Muscle of leg (tissue), 16 donors: ENCODE measurements around the gene C19orf18. TPM values are rescaled to one million over a fixed set of nuclear protein-coding genes. Genes with fewer than 3 reads are reported as not detected.
"Not testable (repeated sequence)": the region's sequence is repeated elsewhere in the genome, so short reads cannot be mapped to it uniquely, and the experiment has no call there.

ENCODE experiments used
- DNase-seq: peaks from one replicate; pipeline ENCODE4 v3.0.0; 2013
- H3K27ac ChIP-seq: one replicate; pipeline ENCODE4 v1.5.1; 2013; ENCODE audit warnings: mild to moderate bottlenecking, low read length, control low read depth
- H3K27me3 ChIP-seq: one replicate; pipeline ENCODE4 v1.6.1; 2013; ENCODE audit warnings: low read length; ENCODE audit not compliant: control insufficient read depth, insufficient read depth
- H3K36me3 ChIP-seq: one replicate; pipeline ENCODE4 v1.6.1; 2013; ENCODE audit warnings: low read length; ENCODE audit not compliant: control insufficient read depth, insufficient read depth
- H3K4me1 ChIP-seq: one replicate; pipeline ENCODE4 v1.6.1; 2013; ENCODE audit warnings: low read length; ENCODE audit not compliant: control insufficient read depth, insufficient read depth
- H3K4me3 ChIP-seq: one replicate; pipeline ENCODE4 v1.5.1; 2013; ENCODE audit warnings: low read length, control low read depth
- H3K9me3 ChIP-seq: replicated peaks from 2 replicates; pipeline ENCODE4 v1.6.1; 2013; ENCODE audit warnings: low read depth, low read length; ENCODE audit not compliant: control insufficient read depth
- WGBS: methylation state at CpG from one replicate; pipeline ENCODE4 v1.1.5; 2013; ENCODE audit warnings: missing lambda C conversion rate; ENCODE audit not compliant: insufficient coverage; 5-methylcytosine and 5-hydroxymethylcytosine counted together
- long read RNA-seq, 11 donors: transcript quantifications; one replicate each; lab custom pipeline, GENCODE V29; 2026
- polyA plus RNA-seq, 8 donors: library from polyadenylated mRNA; unstranded; fragments of 120-200 nt; gene quantifications; one replicate each; pipeline versions ENCODE4 v1.2.1 to v1.2.3, GENCODE V29; 2013; ENCODE audit warnings: inconsistent platforms in 1 of 8, low replicate concordance in 1 of 8; ENCODE audit not compliant: insufficient read length in 8 of 8, insufficient read depth in 1 of 8
- total RNA-seq: library from RNA; stranded (reverse); fragments of 120-200 nt; gene quantifications from one replicate; pipeline ENCODE4 v1.2.4, GENCODE V29; 2013

Gene C19orf18
- total RNA-seq: 0.89 TPM
- polyA plus RNA-seq: 1 to 10 TPM in 4 of 8 donors, under 1 TPM in 4; 0.31 to 2.4 (median 1.00) TPM
- long read RNA-seq, donor 1: 0 reads
- long read RNA-seq, donor 2: 0 reads
- long read RNA-seq, donor 3: 0 reads
- long read RNA-seq, donor 4: 0 reads
- long read RNA-seq, donor 5: 0 reads
- long read RNA-seq, donor 6: 0 reads
- long read RNA-seq, donor 7: 0 reads
- long read RNA-seq, donor 8: 0 reads
- long read RNA-seq, donor 9: 0 reads
- long read RNA-seq, donor 10: 0 reads
- long read RNA-seq, donor 11: 0 reads

DNA sequence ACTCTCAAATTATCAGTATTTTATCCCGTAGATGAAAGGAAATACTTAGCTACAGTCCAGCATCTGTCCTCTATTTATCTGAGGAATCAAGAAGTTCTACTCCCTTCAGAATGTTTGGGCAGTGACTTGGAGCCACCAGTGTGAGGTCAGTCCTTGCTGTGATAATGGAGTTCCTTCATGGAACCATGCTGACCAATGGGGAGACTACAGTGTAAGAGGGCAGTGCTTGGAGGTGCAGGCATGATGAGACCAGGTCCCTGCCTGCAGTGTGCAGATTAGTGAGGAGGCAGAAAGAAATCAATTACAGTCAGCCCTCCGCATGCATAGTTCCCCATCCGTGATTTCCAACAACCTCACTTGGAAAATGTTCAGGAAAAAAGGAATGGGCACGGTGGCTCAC is at the start of gene C19orf18:
TSS of gene C19orf18 (minus strand) at position 101 of the 400 bp plus-strand sequence. CDS start 102 bp downstream, outside the sequence.
- Histone ChIP-seq H3K36me3 (peaks cover 30% of the 10 kb centered on the region), H3K4me3 (no peak within 1 kb of the TSS), H3K4me1 (no peaks in the 10 kb centered on the region), H3K27me3 (no peaks in the 10 kb centered on the region), H3K27ac (no peak within 1 kb of the TSS), H3K9me3 (peaks cover 84% of the 10 kb centered on the region)
- WGBS: 100% methylated on average over 3 of the region's 4 CpGs
- no peak for DNase-seq

DNA sequence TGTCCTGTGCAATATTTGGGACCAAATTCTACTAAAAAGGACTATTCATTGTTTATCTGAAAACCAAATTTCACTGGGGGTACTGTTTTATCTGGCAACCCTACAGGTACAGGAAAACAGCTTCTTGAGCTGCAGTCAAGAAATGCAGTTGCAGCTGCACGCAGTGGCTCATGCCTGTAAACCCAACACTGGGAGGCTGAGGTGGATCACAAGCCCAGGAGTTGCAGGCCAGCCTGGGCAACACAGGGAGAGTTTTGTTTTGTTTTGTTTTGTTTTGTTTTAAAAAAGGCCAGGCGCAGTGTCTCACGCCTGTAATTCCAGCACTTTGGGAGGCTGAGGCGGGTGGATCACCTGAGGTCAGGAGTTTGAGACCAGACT is 47.9 kb upstream of the C19orf18 start:
- H3K36me3 ChIP-seq: no peaks in the 10 kb centered on the region
- DNase-seq: no peak
- no peaks in the 10 kb centered on the region for H3K27me3 ChIP-seq
- WGBS: 44% methylated on average over 1 of the region's 4 CpGs
- H3K27ac ChIP-seq: no peak overlapping the region
- H3K4me1 ChIP-seq: peaks cover 2% of the 10 kb centered on the region
- no peak overlapping the region for H3K4me3 ChIP-seq
- H3K9me3 ChIP-seq: no peaks in the 10 kb centered on the region

DNA sequence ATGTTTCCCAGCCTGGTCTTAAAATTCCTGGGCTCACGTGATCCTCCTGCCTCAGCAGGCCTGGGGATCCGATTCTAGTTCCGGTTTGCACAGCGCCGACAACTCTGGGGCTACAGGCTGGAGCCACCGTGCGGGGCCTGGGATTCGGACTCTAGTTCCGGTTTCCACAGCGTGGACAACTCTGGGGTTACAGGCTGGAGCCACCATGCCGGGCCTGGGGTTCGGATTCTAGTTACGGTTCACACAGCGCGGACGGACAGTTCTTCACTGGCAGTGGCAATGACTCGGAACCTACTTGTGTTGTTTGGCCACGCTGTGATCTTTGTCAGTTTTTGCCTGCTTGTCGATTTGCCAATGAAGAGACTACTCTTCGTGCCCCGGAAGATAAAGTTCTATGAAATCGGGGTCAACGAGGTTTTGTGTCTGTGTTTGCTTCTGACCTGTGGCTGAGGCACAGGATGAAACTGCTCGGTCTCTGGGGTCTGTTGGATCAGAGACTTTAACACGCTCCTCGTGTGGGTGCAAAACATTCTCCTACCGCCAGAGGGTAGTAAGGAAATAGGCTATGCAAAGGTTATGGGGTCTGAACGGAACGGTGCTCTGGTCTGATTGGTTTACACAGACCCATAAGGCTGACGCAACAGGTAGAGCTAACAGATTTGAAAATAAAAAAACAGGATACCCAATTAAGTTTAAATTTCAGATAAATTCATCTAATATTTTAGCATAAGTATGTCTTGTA is 47.4 kb upstream of the C19orf18 start:
- WGBS: 56% methylated on average over 26 of the region's 30 CpGs
- peaks cover 2% of the 10 kb centered on the region for H3K4me1 ChIP-seq
- no peaks in the 10 kb centered on the region for H3K36me3 ChIP-seq
- no peak overlapping the region for H3K27ac ChIP-seq
- H3K9me3 ChIP-seq: no peaks in the 10 kb centered on the region
- H3K27me3 ChIP-seq: no peaks in the 10 kb centered on the region
- DNase-seq: peak; percentile 90
- no peak overlapping the region for H3K4me3 ChIP-seq

- H3K27ac ChIP-seq: no peak overlapping the region
- peaks cover 2% of the 10 kb centered on the region for H3K4me1 ChIP-seq
- no peaks in the 10 kb centered on the region for H3K27me3 ChIP-seq
- no peaks in the 10 kb centered on the region for H3K9me3 ChIP-seq
- H3K36me3 ChIP-seq: no peaks in the 10 kb centered on the region
- no peak for DNase-seq
- 70% methylated on average over 5 of the region's 7 CpGs for WGBS
- H3K4me3 ChIP-seq: no peak overlapping the region
Observed at GRCh38 chr19:58020129-58020528, 45.8 kb upstream of the C19orf18 start.

- no peak for DNase-seq
- Histone ChIP-seq H3K9me3 (peaks cover 7% of the 10 kb centered on the region), H3K36me3 (no peaks in the 10 kb centered on the region), H3K4me3 (no peak overlapping the region), H3K27ac (no peak overlapping the region), H3K27me3 (no peaks in the 10 kb centered on the region), H3K4me1 (peaks cover 6% of the 10 kb centered on the region)
- WGBS: 40% methylated on average over 1 of the region's 5 CpGs
Observed at GRCh38 chr19:58014141-58014540, 39.8 kb upstream of the C19orf18 start.

- DNase-seq: no peak
- Histone ChIP-seq H3K27me3 (no peaks in the 10 kb centered on the region), H3K36me3 (peaks cover 14% of the 10 kb centered on the region), H3K4me3 (no peak overlapping the region), H3K27ac (no peak overlapping the region), H3K9me3 (peaks cover 15% of the 10 kb centered on the region), H3K4me1 (peaks cover 7% of the 10 kb centered on the region)
- 60% methylated on average over 12 of the region's 22 CpGs for WGBS
Observed at GRCh38 chr19:58010507-58010906, 36.2 kb upstream of the C19orf18 start.

DNA sequence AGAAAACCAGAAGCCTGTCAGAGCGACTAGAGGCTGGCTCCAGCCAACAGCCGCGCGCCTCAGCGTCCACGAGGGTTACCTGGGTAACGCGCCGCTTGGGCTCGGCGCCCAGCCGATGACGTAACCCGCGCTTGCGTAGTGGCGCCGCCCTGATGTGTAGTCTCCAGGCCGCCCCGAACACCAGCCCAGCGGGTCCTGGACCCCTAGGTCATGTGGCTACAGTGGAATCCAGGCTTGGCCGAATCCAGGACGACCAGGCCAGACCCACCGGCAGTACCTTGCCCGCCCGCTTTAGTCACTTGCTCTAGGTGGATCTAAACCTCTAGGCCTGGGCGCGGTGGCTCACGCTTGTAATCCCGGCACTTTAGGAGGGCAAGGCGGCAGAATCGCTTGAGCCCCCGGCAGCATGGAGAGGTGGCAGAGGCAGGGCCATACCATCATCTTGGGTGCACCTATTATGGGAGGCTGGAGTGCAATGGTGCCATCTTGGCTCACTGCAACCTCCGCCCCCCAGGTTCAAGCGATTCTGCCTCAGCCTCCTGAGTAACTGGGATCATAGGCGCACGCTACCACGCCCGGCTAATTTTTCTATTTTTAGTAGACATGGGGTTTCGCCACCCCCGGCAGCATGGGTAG is 35.5 kb upstream of the C19orf18 start:
- peaks cover 15% of the 10 kb centered on the region for H3K9me3 ChIP-seq
- H3K27ac ChIP-seq: peak overlapping the region; percentile 31
- H3K4me1 ChIP-seq: peaks cover 7% of the 10 kb centered on the region
- peaks cover 18% of the 10 kb centered on the region for H3K36me3 ChIP-seq
- DNase-seq: peak; percentile 92
- WGBS: under 1% methylated on average over 34 of the region's 41 CpGs
- no peaks in the 10 kb centered on the region for H3K27me3 ChIP-seq
- H3K4me3 ChIP-seq: peak overlapping the region; percentile 30

DNA sequence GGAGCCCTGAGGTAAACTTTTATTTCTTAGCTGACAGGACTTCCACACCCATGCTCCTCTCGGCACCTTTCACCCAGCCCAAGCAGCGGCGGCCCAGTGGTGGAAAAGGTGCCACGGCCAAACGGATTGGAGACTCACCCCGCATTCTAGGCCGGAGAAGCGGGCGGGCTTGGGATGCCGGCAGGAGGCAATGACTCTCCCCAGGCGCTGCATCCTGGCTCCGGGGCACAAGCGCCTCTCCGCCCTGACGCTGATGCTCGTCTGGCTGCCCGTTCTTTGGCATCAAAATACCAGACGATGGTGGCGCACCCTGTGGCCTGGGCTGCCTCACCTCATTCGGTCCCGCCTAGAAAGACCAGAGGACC is 34.9 kb upstream of the C19orf18 start:
- Histone ChIP-seq H3K4me1 (peaks cover 7% of the 10 kb centered on the region), H3K27me3 (no peaks in the 10 kb centered on the region), H3K9me3 (peaks cover 19% of the 10 kb centered on the region), H3K27ac (peak overlapping the region; percentile 33), H3K4me3 (peak overlapping the region; percentile 30), H3K36me3 (peaks cover 23% of the 10 kb centered on the region)
- DNase-seq: no peak
- under 1% methylated on average over 21 of the region's 21 CpGs for WGBS

- H3K27ac ChIP-seq, DNase-seq, H3K27me3 ChIP-seq, H3K4me3 ChIP-seq: not testable (repeated sequence)
- Histone ChIP-seq H3K4me1 (peaks cover 12% of the 10 kb centered on the region), H3K36me3 (peaks cover 27% of the 10 kb centered on the region), H3K9me3 (peaks cover 22% of the 10 kb centered on the region)
- WGBS: 58% methylated on average over 8 of the region's 10 CpGs
Observed at GRCh38 chr19:58008877-58009276, 34.5 kb upstream of the C19orf18 start.

GRCh38 chr19:58007285-58007684 is 33.0 kb upstream of the C19orf18 start:
- no CpG with 5 or more reads among the region's 1 CpG for WGBS
- H3K9me3 ChIP-seq: peaks cover 22% of the 10 kb centered on the region
- H3K36me3 ChIP-seq: peaks cover 27% of the 10 kb centered on the region
- peaks cover 21% of the 10 kb centered on the region for H3K4me1 ChIP-seq
- no peak for DNase-seq
- no peak overlapping the region for H3K27ac ChIP-seq
- no peaks in the 10 kb centered on the region for H3K27me3 ChIP-seq
- H3K4me3 ChIP-seq: no peak overlapping the region
